Kidney (tissue), 14 donors: Measurements from ENCODE around the gene LRP1. TPM values are rescaled to one million over a fixed set of nuclear protein-coding genes. Genes with fewer than 3 reads are reported as not detected.

ENCODE experiments used
- DNase-seq, 5 donors: peaks; one replicate each; pipeline ENCODE4 v3.0.0-alpha.2; 2013 to 2020
- FAIRE-seq: peaks from 2 replicates; lab custom pipeline; 2012; peaks lifted over from hg19 to GRCh38; lab: Jason Lieb, UNC
- H3K27ac ChIP-seq, 2 donors: one replicate each; pipeline ENCODE4 v1.7.0; 2013; ENCODE audit warnings: low read depth in 2 of 2, low read length in 2 of 2, inconsistent platforms in 1 of 2
- H3K27me3 ChIP-seq: one replicate; pipeline ENCODE4 v1.7.1; 2013; ENCODE audit warnings: low read length, inconsistent platforms; ENCODE audit not compliant: control insufficient read depth, insufficient read depth
- H3K36me3 ChIP-seq, 3 donors: one replicate each; pipeline versions ENCODE4 v1.7.0 to v1.7.1; 2013; ENCODE audit warnings: low read length in 3 of 3, control low read depth in 1 of 3, inconsistent platforms in 1 of 3; ENCODE audit not compliant: insufficient read depth in 3 of 3, control insufficient read depth in 2 of 3
- H3K4me1 ChIP-seq, 3 donors: one replicate each; pipeline versions ENCODE4 v1.7.0 to v1.7.1; 2013; ENCODE audit warnings: low read length in 3 of 3, inconsistent platforms in 1 of 3, low read depth in 1 of 3; ENCODE audit not compliant: control insufficient read depth in 2 of 3, insufficient read depth in 2 of 3
- H3K4me3 ChIP-seq, 3 donors: one replicate each; pipeline versions ENCODE4 v1.7.0 to v1.8.1; 2013; ENCODE audit warnings: low read length in 3 of 3, control low read depth in 1 of 3, inconsistent platforms in 1 of 3
- H3K9ac ChIP-seq, 3 donors: one replicate each; pipeline versions ENCODE4 v1.7.0 to v1.7.1; 2013; ENCODE audit warnings: low read length in 3 of 3, control low read depth in 1 of 3, inconsistent platforms in 1 of 3
- H3K9me3 ChIP-seq, 3 donors: one replicate each; pipeline versions ENCODE4 v1.7.0 to v1.7.1; 2013; ENCODE audit warnings: low read length in 3 of 3, control low read depth in 1 of 3, inconsistent platforms in 1 of 3; ENCODE audit not compliant: control insufficient read depth in 2 of 3, insufficient read depth in 1 of 3
- CTCF ChIP-seq: IDR thresholded peaks from 3 replicates; pipeline ENCODE4 v1.5.1; 2012; ENCODE audit warnings: mild to moderate bottlenecking, moderate library complexity, borderline replicate concordance; ENCODE audit not compliant: insufficient read depth; ENCODE audit errors: extremely low read depth
- intact Hi-C: fragments of 100-400 bp; cut with DNase I; formaldehyde crosslinking; loops from one replicate; pipeline ENCODE4 v1.11.1; 2022
- polyA plus RNA-seq: library from polyadenylated mRNA; stranded (reverse); fragments of 350-450 nt; fragmentation: Illumina TruSeq; extraction: RNeasy Lipid Tissue Mini Kit (QIAGEN cat#74804); gene quantifications from one replicate; pipeline ENCODE4 v1.2.3, GENCODE V29; 2014; ENCODE audit warnings: low read depth, low replicate concordance; ENCODE audit not compliant: insufficient read depth
- total RNA-seq: library from RNA; stranded (reverse); fragmentation: NEBNext Ultra II Directional; extraction: Animal tissue kit (Norgen Biotek cat#: 25700); gene quantifications from one replicate; pipeline ENCODE4 v1.2.1, GENCODE V29; 2021
- donor health status: control.
- donor health status: control.
- donor health status: control.
- donor health status: control.
- donor health status: control.
- donor health status: DM: yes; HTN: yes; CAD: no.
- donor health status: Normal renal cell carcinoma (clear cell type).

LRP1 gene
- total and polyA plus RNA-seq, 2 donors from 2014 or later = 18.7 to 121 TPM

GRCh38 chr12:57237932-57238853 lies 109.9 kb downstream of the LRP1 start:
- FAIRE-seq (no peak), DNase-seq (peak in 1 of 5 donors; percentile 71)
- no peak for TF ChIP-seq CTCF
- no peak overlapping the region for H3K27ac ChIP-seq
- H3K27me3 ChIP-seq = peaks cover 35% of the 10 kb centered on the region
- peaks cover 0 to 12% (median 4%) of the 10 kb centered on the region in 3 donors for H3K36me3 ChIP-seq
- peak overlapping the region in 1 of 3 donors; percentile 37 for H3K4me3 ChIP-seq
- peaks cover 3 to 32% (median 4%) of the 10 kb centered on the region in 3 donors for H3K4me1 ChIP-seq
- no peaks in the 10 kb centered on the region for H3K9me3 ChIP-seq
- no peak overlapping the region for H3K9ac ChIP-seq
- intact Hi-C loops = no loop called here

GRCh38 chr12:57238854-57239554 lies 110.7 kb downstream of the LRP1 start:
- peaks cover 0 to 5% (median under 1%) of the 10 kb centered on the region in 3 donors for H3K36me3 ChIP-seq
- no peak overlapping the region for H3K27ac ChIP-seq
- H3K27me3 ChIP-seq = peaks cover 35% of the 10 kb centered on the region
- no peak overlapping the region for H3K9ac ChIP-seq
- DNase-seq (peak; percentile 89 to 95 (median 93)), FAIRE-seq (no peak)
- peak overlapping the region in 1 of 3 donors; percentile 37 for H3K4me3 ChIP-seq
- intact Hi-C loops = no loop called here
- no peaks in the 10 kb centered on the region for H3K9me3 ChIP-seq
- H3K4me1 ChIP-seq = peaks cover 3 to 35% (median 4%) of the 10 kb centered on the region in 3 donors
- TF ChIP-seq CTCF = peak; percentile 100

GRCh38 chr12:57239587-57240065 lies 111.3 kb downstream of the LRP1 start:
- Histone ChIP-seq H3K4me3 (peak overlapping the region in 1 of 3 donors; percentile 16), H3K27me3 (peaks cover 35% of the 10 kb centered on the region), H3K27ac (no peak overlapping the region), H3K9me3 (no peaks in the 10 kb centered on the region), H3K36me3 (no peaks in the 10 kb centered on the region), H3K4me1 (peaks cover 3 to 35% (median 4%) of the 10 kb centered on the region in 3 donors), H3K9ac (no peak overlapping the region)
- FAIRE-seq = no peak
- DNase-seq = no peak
- intact Hi-C loops = no loop called here
- no peak for TF ChIP-seq CTCF
